Hepatocyte (in vitro differentiated cells): ENCODE measurements around the gene LRGUK. TPM values are rescaled to one million over a fixed set of nuclear protein-coding genes. Genes with fewer than 3 reads are reported as not detected.

Experiments
- DNase-seq: peaks from one replicate; pipeline ENCODE4 v3.0.0-alpha.2; 2016; ENCODE audit warnings: low spot score
- H2AFZ ChIP-seq: fragments of 200-600 bp; sonication (generic); 2 replicates; pipeline ENCODE4 v1.6.0; 2016; ENCODE audit warnings: antibody characterized with exemption, mild to moderate bottlenecking
- H3K27ac ChIP-seq: fragments of 200-600 bp; sonication (generic); 2 replicates; pipeline ENCODE4 v1.5.1; 2016; ENCODE audit warnings: mild to moderate bottlenecking
- H3K27me3 ChIP-seq: fragments of 200-600 bp; sonication (generic); 2 replicates; pipeline ENCODE4 v1.6.1; 2016
- H3K36me3 ChIP-seq: fragments of 200-600 bp; sonication (generic); replicated peaks from 2 replicates; pipeline ENCODE4 v1.5.1; 2016; ENCODE audit warnings: low read depth; ENCODE audit not compliant: insufficient read depth
- H3K4me1 ChIP-seq: fragments of 200-600 bp; sonication (generic); 2 replicates; pipeline ENCODE4 v1.5.1; 2016; ENCODE audit warnings: mild to moderate bottlenecking, moderate library complexity; ENCODE audit not compliant: insufficient read depth
- H3K4me2 ChIP-seq: fragments of 200-600 bp; sonication (generic); 2 replicates; pipeline ENCODE4 v1.6.0; 2016
- H3K4me3 ChIP-seq: fragments of 200-600 bp; sonication (generic); 2 replicates; pipeline ENCODE4 v1.5.1; 2016; ENCODE audit warnings: mild to moderate bottlenecking
- H3K79me2 ChIP-seq: fragments of 200-600 bp; sonication (generic); 2 replicates; pipeline ENCODE4 v1.6.0; 2017; ENCODE audit warnings: mild to moderate bottlenecking
- H3K9me2 ChIP-seq: fragments of 200-600 bp; sonication (generic); replicated peaks from 2 replicates; pipeline ENCODE4 v1.6.0; 2017; ENCODE audit warnings: mild to moderate bottlenecking; ENCODE audit not compliant: insufficient read depth
- H3K9me3 ChIP-seq: fragments of 200-600 bp; sonication (generic); 2 replicates; pipeline ENCODE4 v1.5.1; 2016; ENCODE audit warnings: low read depth, mild to moderate bottlenecking
- H4K20me1 ChIP-seq: fragments of 200-600 bp; sonication (generic); 2 replicates; pipeline ENCODE4 v1.6.0; 2016; ENCODE audit warnings: mild to moderate bottlenecking; ENCODE audit not compliant: insufficient read depth, poor library complexity, severe bottlenecking
- EZH2 ChIP-seq: fragments of 200-600 bp; sonication (generic); IDR thresholded peaks from 2 replicates; pipeline ENCODE4 v1.6.1; 2016; ENCODE audit warnings: antibody characterized with exemption, mild to moderate bottlenecking, borderline replicate concordance
- EZH2phosphoT487 ChIP-seq: fragments of 200-600 bp; sonication (generic); IDR thresholded peaks from one replicate; pipeline ENCODE4 v1.6.1; 2018; ENCODE audit warnings: antibody characterized with exemption, mild to moderate bottlenecking, low read depth, moderate library complexity; ENCODE audit not compliant: unreplicated experiment, severe bottlenecking
- whole genome bisulfite sequencing: methylation state at CpG from one replicate; pipeline ENCODE4 v1.1.6; 2016; ENCODE audit warnings: low lambda C conversion rate; ENCODE audit errors: missing lambda C conversion rate; 5-methylcytosine and 5-hydroxymethylcytosine counted together
- polyA plus RNA-seq: library from polyadenylated mRNA; unstranded; fragments of >200 nt; fragmentation: Nextera tagmentation; extraction: Ambion mirVana; gene quantifications from 2 replicates; pipeline ENCODE4 v1.2.1, GENCODE V29; 2016
- total RNA-seq: library from RNA; depleted of rRNA; stranded (reverse); fragments of >200 nt; gene quantifications from 2 replicates; pipeline ENCODE4 v1.2.3, GENCODE V29; 2014
- TF ChIP-seq, protein P1 (sequence below): fragments of 200-600 bp; sonication (generic); IDR thresholded peaks from 2 replicates; pipeline ENCODE4 v1.5.1; 2016; ENCODE audit warnings: antibody characterized with exemption, mild to moderate bottlenecking; ENCODE audit not compliant: poor library complexity

Gene LRGUK
- total and polyA plus RNA-seq, 2 experiments from 2014 or later, result 0.73 TPM; not detected in 1

DNA sequence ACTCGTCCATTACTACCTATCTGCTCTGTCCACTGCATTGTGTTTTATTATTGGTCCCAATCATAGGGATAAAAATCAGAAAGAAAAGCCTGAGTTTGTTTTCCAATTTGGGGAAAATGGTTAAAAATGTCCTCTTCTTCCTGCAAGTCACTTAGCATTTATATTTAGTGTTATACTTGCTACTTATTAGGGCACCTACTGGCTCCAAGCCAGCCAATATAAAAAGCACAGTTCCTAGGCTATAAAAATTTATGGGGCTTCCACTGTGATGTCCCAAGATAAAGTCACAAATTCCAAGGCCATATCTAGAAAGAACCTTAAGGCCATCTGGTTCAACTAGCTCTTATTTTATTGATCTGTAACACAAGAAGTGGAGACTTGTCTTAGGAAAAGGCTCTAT, 186.4 kb downstream of the LRGUK start:
- TF ChIP-seq, protein P1, sequence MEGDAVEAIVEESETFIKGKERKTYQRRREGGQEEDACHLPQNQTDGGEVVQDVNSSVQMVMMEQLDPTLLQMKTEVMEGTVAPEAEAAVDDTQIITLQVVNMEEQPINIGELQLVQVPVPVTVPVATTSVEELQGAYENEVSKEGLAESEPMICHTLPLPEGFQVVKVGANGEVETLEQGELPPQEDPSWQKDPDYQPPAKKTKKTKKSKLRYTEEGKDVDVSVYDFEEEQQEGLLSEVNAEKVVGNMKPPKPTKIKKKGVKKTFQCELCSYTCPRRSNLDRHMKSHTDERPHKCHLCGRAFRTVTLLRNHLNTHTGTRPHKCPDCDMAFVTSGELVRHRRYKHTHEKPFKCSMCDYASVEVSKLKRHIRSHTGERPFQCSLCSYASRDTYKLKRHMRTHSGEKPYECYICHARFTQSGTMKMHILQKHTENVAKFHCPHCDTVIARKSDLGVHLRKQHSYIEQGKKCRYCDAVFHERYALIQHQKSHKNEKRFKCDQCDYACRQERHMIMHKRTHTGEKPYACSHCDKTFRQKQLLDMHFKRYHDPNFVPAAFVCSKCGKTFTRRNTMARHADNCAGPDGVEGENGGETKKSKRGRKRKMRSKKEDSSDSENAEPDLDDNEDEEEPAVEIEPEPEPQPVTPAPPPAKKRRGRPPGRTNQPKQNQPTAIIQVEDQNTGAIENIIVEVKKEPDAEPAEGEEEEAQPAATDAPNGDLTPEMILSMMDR, result no peak
- TF ChIP-seq EZH2 (no peak), EZH2phosphoT487 (no peak)
- peak; percentile 50 for DNase-seq
- no peaks in the 10 kb centered on the region for H3K9me3 ChIP-seq
- no peaks in the 10 kb centered on the region for H3K9me2 ChIP-seq
- H3K79me2 ChIP-seq, result peaks cover 39% of the 10 kb centered on the region
- no peaks in the 10 kb centered on the region for H3K27me3 ChIP-seq
- H2AFZ ChIP-seq, result no peak overlapping the region
- WGBS, result 86% methylated on average over 1 of the region's 1 CpG
- peak overlapping the region; percentile 28 for H3K4me2 ChIP-seq
- no peak overlapping the region for H3K4me3 ChIP-seq
- H3K4me1 ChIP-seq, result peaks cover 13% of the 10 kb centered on the region
- H4K20me1 ChIP-seq, result no peaks in the 10 kb centered on the region
- H3K36me3 ChIP-seq, result no peaks in the 10 kb centered on the region
- H3K27ac ChIP-seq, result no peak overlapping the region

Other genes starting within 250 kb of the LRGUK start
- 12.8 and 13.7 TPM in 2 replicates for gene SLC35B4, start 189.6 kb downstream of the LRGUK start, total RNA-seq
- gene SLC35B4, start 189.6 kb downstream of the LRGUK start, polyA plus RNA-seq, result 18.8 and 24.1 TPM in 2 replicates